GM12801 (cell line): Measurements from ENCODE around the gene RPRD1A.

Experiments
- TF ChIP-seq, protein P1 (sequence below): IDR thresholded peaks from one replicate; pipeline ENCODE4 v1.5.1; 2011; ENCODE audit warnings: control low read depth; ENCODE audit not compliant: insufficient read length; ENCODE audit errors: extremely low read depth

RPRD1A gene

GRCh38 chr18:35972197-35973000 is 95.0 kb downstream of the RPRD1A start, which contains the start of gene RMP24:
RMP24 (plus strand) TSS chr18:35972679.
- TF ChIP-seq, protein P1, sequence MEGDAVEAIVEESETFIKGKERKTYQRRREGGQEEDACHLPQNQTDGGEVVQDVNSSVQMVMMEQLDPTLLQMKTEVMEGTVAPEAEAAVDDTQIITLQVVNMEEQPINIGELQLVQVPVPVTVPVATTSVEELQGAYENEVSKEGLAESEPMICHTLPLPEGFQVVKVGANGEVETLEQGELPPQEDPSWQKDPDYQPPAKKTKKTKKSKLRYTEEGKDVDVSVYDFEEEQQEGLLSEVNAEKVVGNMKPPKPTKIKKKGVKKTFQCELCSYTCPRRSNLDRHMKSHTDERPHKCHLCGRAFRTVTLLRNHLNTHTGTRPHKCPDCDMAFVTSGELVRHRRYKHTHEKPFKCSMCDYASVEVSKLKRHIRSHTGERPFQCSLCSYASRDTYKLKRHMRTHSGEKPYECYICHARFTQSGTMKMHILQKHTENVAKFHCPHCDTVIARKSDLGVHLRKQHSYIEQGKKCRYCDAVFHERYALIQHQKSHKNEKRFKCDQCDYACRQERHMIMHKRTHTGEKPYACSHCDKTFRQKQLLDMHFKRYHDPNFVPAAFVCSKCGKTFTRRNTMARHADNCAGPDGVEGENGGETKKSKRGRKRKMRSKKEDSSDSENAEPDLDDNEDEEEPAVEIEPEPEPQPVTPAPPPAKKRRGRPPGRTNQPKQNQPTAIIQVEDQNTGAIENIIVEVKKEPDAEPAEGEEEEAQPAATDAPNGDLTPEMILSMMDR: no peak

- TF ChIP-seq, protein P1: no peak
Measured at GRCh38 chr18:35971661-35972196, 95.6 kb downstream of the RPRD1A start.

GRCh38 chr18:35969676-35970075 is 97.7 kb downstream of the RPRD1A start:
- TF ChIP-seq, protein P1: no peak

DNA sequence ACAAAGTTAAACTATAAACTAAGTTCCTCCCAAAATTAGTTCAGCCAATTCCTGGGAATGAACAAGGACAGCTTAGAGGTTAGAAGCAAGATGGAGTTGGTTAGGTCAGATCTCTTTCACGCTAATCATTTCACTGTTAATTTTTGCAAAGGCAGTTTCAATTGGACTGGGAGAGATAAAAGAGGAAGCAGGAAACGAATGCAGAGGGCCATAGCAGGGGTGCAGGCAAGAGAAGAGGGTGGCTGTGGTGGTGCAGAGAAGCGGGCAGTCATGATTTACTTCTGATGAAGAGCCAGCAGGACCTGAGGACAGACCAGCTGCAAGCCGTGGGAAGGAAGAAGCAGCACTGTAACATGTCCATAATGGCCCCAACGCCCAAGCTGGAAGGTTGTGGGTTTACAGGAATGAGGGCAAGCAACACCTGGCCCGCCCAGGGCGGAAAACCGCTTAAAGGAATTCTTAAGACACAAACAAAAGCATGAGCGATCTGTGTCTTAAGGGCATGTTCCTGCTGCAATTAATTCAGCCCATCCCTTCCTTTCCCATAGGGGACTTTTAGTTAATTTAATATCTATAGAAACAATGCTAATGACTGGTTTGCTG is 99.0 kb downstream of the RPRD1A start:
- TF ChIP-seq, protein P1: no peak

DNA sequence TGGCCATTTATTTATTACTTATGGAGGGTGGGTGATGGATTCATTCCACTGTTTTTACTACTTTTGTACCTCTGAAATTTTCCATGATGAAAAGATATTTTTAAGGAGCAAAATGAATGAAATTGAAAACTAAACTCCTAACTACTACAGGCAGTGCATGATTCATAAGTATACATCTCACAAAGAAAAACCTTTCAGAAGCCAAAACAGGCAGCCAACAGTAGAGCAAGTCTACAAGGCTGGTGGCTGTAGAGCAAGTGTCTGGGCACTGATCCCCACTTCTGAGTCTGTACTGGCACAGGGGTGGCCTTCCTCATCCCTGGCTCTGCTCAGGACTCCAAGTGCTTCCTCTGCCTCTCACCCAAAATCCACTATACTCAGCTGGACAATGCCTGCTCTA is 103.0 kb downstream of the RPRD1A start:
- TF ChIP-seq, protein P1: no peak

- TF ChIP-seq, protein P1: no peak
Measured at GRCh38 chr18:35962320-35962719, 105.0 kb downstream of the RPRD1A start.

DNA sequence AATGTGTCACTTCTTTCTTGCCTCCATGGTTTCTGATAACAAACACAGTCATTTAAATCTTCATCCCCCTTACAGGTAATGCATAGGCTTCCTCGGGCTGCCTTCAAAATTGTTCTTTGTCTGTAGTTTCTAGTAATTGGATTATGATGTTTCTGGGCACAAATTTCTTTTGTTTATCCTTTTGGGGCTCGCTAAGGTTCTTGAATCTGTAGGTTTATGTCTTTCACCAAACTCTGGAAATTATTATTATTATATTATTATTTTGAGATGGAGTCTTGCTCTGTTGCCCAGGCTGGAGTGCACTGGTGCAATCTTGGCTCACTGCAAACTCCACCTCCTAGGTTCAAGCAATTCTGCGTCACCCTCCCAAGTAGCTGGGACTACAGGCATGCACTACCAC is 111.1 kb downstream of the RPRD1A start:
- TF ChIP-seq, protein P1: no peak
